ENCODE results near the gene TJP1. TPM values are rescaled to one million over a fixed set of nuclear protein-coding genes. Genes with fewer than 3 reads are reported as not detected.
"Not testable (repeated sequence)": the region's sequence is repeated elsewhere in the genome, so short reads cannot be mapped to it uniquely, and the experiment has no call there.

TJP1 gene
- total and polyA plus RNA-seq, 2 donors: 38.7 to 149 TPM

- Histone ChIP-seq H3K4me3 (ENCODE audit: low read depth, low read length) (no peak overlapping the region), H3K27ac (ENCODE audit: low read depth) (no peak overlapping the region), H3K36me3 (ENCODE audit: insufficient read depth) (no peaks in the 10 kb centered on the region), H3K4me1 (ENCODE audit: insufficient read depth) (no peaks in the 10 kb centered on the region)
- 39% methylated on average over 1 of the region's 1 CpG for WGBS
- no peak for DNase-seq (ENCODE audit: extremely low spot score)
Measured at GRCh38 chr15:29802411-29802810, 19.9 kb downstream of the TJP1 start.

GRCh38 chr15:29800491-29801366, 21.5 kb downstream of the TJP1 start:
- H3K27ac ChIP-seq (ENCODE audit: low read depth): no peak overlapping the region
- 47% methylated on average over 7 of the region's 7 CpGs for WGBS
- H3K4me3 ChIP-seq (ENCODE audit: low read depth, low read length): no peak overlapping the region
- H3K4me1 ChIP-seq (ENCODE audit: insufficient read depth): no peaks in the 10 kb centered on the region
- no peak for DNase-seq (ENCODE audit: extremely low spot score)
- H3K36me3 ChIP-seq (ENCODE audit: insufficient read depth): no peaks in the 10 kb centered on the region

- Histone ChIP-seq H3K4me3 (ENCODE audit: low read depth, low read length) (no peak overlapping the region), H3K27ac (ENCODE audit: low read depth) (no peak overlapping the region), H3K36me3 (ENCODE audit: insufficient read depth) (no peaks in the 10 kb centered on the region), H3K4me1 (ENCODE audit: insufficient read depth) (no peaks in the 10 kb centered on the region)
- WGBS: 86% methylated on average over 3 of the region's 3 CpGs
- no peak for DNase-seq (ENCODE audit: extremely low spot score)
Measured at GRCh38 chr15:29799859-29800258, 22.4 kb downstream of the TJP1 start.

- WGBS: 50% methylated on average over 1 of the region's 1 CpG
- Histone ChIP-seq H3K27ac (ENCODE audit: low read depth) (no peak overlapping the region), H3K4me1 (ENCODE audit: insufficient read depth) (no peaks in the 10 kb centered on the region), H3K4me3 (ENCODE audit: low read depth, low read length) (no peak overlapping the region), H3K36me3 (ENCODE audit: insufficient read depth) (no peaks in the 10 kb centered on the region)
- no peak for DNase-seq (ENCODE audit: extremely low spot score)
Measured at GRCh38 chr15:29795610-29796009, 26.7 kb downstream of the TJP1 start.

- WGBS: 94% methylated on average over 2 of the region's 2 CpGs
- no peak for DNase-seq (ENCODE audit: extremely low spot score)
- no peaks in the 10 kb centered on the region for H3K36me3 ChIP-seq (ENCODE audit: insufficient read depth)
- no peaks in the 10 kb centered on the region for H3K4me1 ChIP-seq (ENCODE audit: insufficient read depth)
- no peak overlapping the region for H3K27ac ChIP-seq (ENCODE audit: low read depth)
- no peak overlapping the region for H3K4me3 ChIP-seq (ENCODE audit: low read depth, low read length)
Measured at GRCh38 chr15:29792426-29793159, 29.7 kb downstream of the TJP1 start.

GRCh38 chr15:29790607-29791006, 31.7 kb downstream of the TJP1 start:
- Histone ChIP-seq H3K4me3 (ENCODE audit: low read depth, low read length) (no peak overlapping the region), H3K36me3 (ENCODE audit: insufficient read depth) (no peaks in the 10 kb centered on the region), H3K4me1 (ENCODE audit: insufficient read depth) (no peaks in the 10 kb centered on the region), H3K27ac (ENCODE audit: low read depth) (no peak overlapping the region)
- DNase-seq (ENCODE audit: extremely low spot score): no peak
- WGBS: 66% methylated on average over 6 of the region's 6 CpGs

- 27% methylated on average over 4 of the region's 4 CpGs for WGBS
- Histone ChIP-seq H3K4me1 (ENCODE audit: insufficient read depth) (no peaks in the 10 kb centered on the region), H3K27ac (ENCODE audit: low read depth) (no peak overlapping the region), H3K36me3 (ENCODE audit: insufficient read depth) (no peaks in the 10 kb centered on the region), H3K4me3 (ENCODE audit: low read depth, low read length) (no peak overlapping the region)
- DNase-seq (ENCODE audit: extremely low spot score): no peak
Measured at GRCh38 chr15:29789871-29790270, 32.4 kb downstream of the TJP1 start.

GRCh38 chr15:29788433-29789034, 33.7 kb downstream of the TJP1 start:
- WGBS: 94% methylated on average over 4 of the region's 4 CpGs
- Histone ChIP-seq H3K27ac (ENCODE audit: low read depth) (no peak overlapping the region), H3K36me3 (ENCODE audit: insufficient read depth) (no peaks in the 10 kb centered on the region), H3K4me1 (ENCODE audit: insufficient read depth) (no peaks in the 10 kb centered on the region), H3K4me3 (ENCODE audit: low read depth, low read length) (no peak overlapping the region)
- no peak for DNase-seq (ENCODE audit: extremely low spot score)

GRCh38 chr15:29787767-29788166, 34.5 kb downstream of the TJP1 start:
- H3K4me1 ChIP-seq (ENCODE audit: insufficient read depth): no peaks in the 10 kb centered on the region
- no peak overlapping the region for H3K4me3 ChIP-seq (ENCODE audit: low read depth, low read length)
- H3K36me3 ChIP-seq (ENCODE audit: insufficient read depth): no peaks in the 10 kb centered on the region
- no peak for DNase-seq (ENCODE audit: extremely low spot score)
- no peak overlapping the region for H3K27ac ChIP-seq (ENCODE audit: low read depth)

GRCh38 chr15:29785642-29786041, 36.6 kb downstream of the TJP1 start:
- H3K36me3 ChIP-seq (ENCODE audit: insufficient read depth): no peaks in the 10 kb centered on the region
- no peaks in the 10 kb centered on the region for H3K4me1 ChIP-seq (ENCODE audit: insufficient read depth)
- no peak overlapping the region for H3K27ac ChIP-seq (ENCODE audit: low read depth)
- H3K4me3 ChIP-seq (ENCODE audit: low read depth, low read length): no peak overlapping the region
- DNase-seq (ENCODE audit: extremely low spot score): no peak
- 94% methylated on average over 1 of the region's 1 CpG for WGBS

GRCh38 chr15:29785136-29785535, 37.1 kb downstream of the TJP1 start:
- H3K36me3 ChIP-seq (ENCODE audit: insufficient read depth): no peaks in the 10 kb centered on the region
- no peak overlapping the region for H3K27ac ChIP-seq (ENCODE audit: low read depth)
- no peak for DNase-seq (ENCODE audit: extremely low spot score)
- H3K4me1 ChIP-seq (ENCODE audit: insufficient read depth): no peaks in the 10 kb centered on the region
- no peak overlapping the region for H3K4me3 ChIP-seq (ENCODE audit: low read depth, low read length)
- 61% methylated on average over 2 of the region's 2 CpGs for WGBS

GRCh38 chr15:29784413-29784812, 37.9 kb downstream of the TJP1 start:
- 77% methylated on average over 7 of the region's 7 CpGs for WGBS
- no peak overlapping the region for H3K27ac ChIP-seq (ENCODE audit: low read depth)
- no peak overlapping the region for H3K4me3 ChIP-seq (ENCODE audit: low read depth, low read length)
- no peaks in the 10 kb centered on the region for H3K4me1 ChIP-seq (ENCODE audit: insufficient read depth)
- no peaks in the 10 kb centered on the region for H3K36me3 ChIP-seq (ENCODE audit: insufficient read depth)
- DNase-seq (ENCODE audit: extremely low spot score): no peak

- H3K36me3 ChIP-seq (ENCODE audit: insufficient read depth); H3K4me1 ChIP-seq (ENCODE audit: insufficient read depth); H3K27ac ChIP-seq (ENCODE audit: low read depth); H3K4me3 ChIP-seq (ENCODE audit: low read depth, low read length); DNase-seq (ENCODE audit: extremely low spot score): not testable (repeated sequence)
- WGBS: 89% methylated on average over 8 of the region's 8 CpGs
Measured at GRCh38 chr15:29782816-29783215, 39.5 kb downstream of the TJP1 start.

- Histone ChIP-seq H3K4me3 (ENCODE audit: low read depth, low read length) (no peak overlapping the region), H3K27ac (ENCODE audit: low read depth) (no peak overlapping the region), H3K4me1 (ENCODE audit: insufficient read depth) (no peaks in the 10 kb centered on the region), H3K36me3 (ENCODE audit: insufficient read depth) (no peaks in the 10 kb centered on the region)
- DNase-seq (ENCODE audit: extremely low spot score): no peak
Measured at GRCh38 chr15:29778382-29778781, 43.9 kb downstream of the TJP1 start.
